H9 (cell line): ENCODE results near the gene SEC14L5. TPM values are rescaled to one million over a fixed set of nuclear protein-coding genes. Genes with fewer than 3 reads are reported as not detected.

ENCODE experiments used
- DNase-seq: peaks from one replicate; pipeline ENCODE4 v3.0.0-alpha.2; 2017
- H2AFZ ChIP-seq: one replicate; pipeline ENCODE4 v1.6.1; 2013; ENCODE audit warnings: mild to moderate bottlenecking, low read length, control low read depth, moderate library complexity
- H2AK5ac ChIP-seq: 2 replicates; pipeline ENCODE4 v1.6.1; 2013; ENCODE audit warnings: low read length, control low read depth, mixed read lengths; ENCODE audit not compliant: insufficient read length
- H2BK120ac ChIP-seq: one replicate; pipeline ENCODE4 v1.6.1; 2013; ENCODE audit warnings: low read depth, mild to moderate bottlenecking, low read length, control low read depth, inconsistent platforms; ENCODE audit not compliant: poor library complexity, severe bottlenecking
- H2BK12ac ChIP-seq: 2 replicates; pipeline ENCODE4 v1.6.1; 2013; ENCODE audit warnings: low read length, control low read depth, mixed read lengths, low read depth; ENCODE audit not compliant: insufficient read length
- H2BK15ac ChIP-seq: 2 replicates; pipeline ENCODE4 v1.6.1; 2013; ENCODE audit warnings: low read depth, low read length, control low read depth
- H2BK20ac ChIP-seq: one replicate; pipeline ENCODE4 v1.6.1; 2013; ENCODE audit warnings: low read depth, mild to moderate bottlenecking, low read length, control low read depth, inconsistent platforms; ENCODE audit not compliant: poor library complexity, severe bottlenecking
- H2BK5ac ChIP-seq: 2 replicates; pipeline ENCODE4 v1.6.1; 2013; ENCODE audit warnings: low read length, control low read depth, mixed read lengths; ENCODE audit not compliant: insufficient read length
- H3K14ac ChIP-seq: 2 replicates; pipeline ENCODE4 v1.6.1; 2013; ENCODE audit warnings: low read length, control low read depth; ENCODE audit not compliant: insufficient read depth
- H3K18ac ChIP-seq: 2 replicates; pipeline ENCODE4 v1.6.1; 2013; ENCODE audit warnings: low read depth, mild to moderate bottlenecking, mixed read lengths, low read length, control low read depth; ENCODE audit not compliant: insufficient read length
- H3K23ac ChIP-seq: 2 replicates; pipeline ENCODE4 v1.6.1; 2013; ENCODE audit warnings: low read length, control low read depth, mixed read lengths, low read depth; ENCODE audit not compliant: insufficient read length
- H3K23me2 ChIP-seq: 2 replicates; pipeline ENCODE4 v1.6.1; 2013; ENCODE audit warnings: low read depth, mild to moderate bottlenecking, mixed read lengths, low read length, control low read depth; ENCODE audit not compliant: insufficient read length, poor library complexity, severe bottlenecking
- H3K27ac ChIP-seq: 2 replicates; pipeline ENCODE4 v1.5.1; 2013; ENCODE audit warnings: low read length, control low read depth, mixed read lengths, low read depth; ENCODE audit not compliant: insufficient read length
- H3K27me3 ChIP-seq: 2 replicates; pipeline ENCODE4 v1.6.1; 2013; ENCODE audit warnings: low read length, control low read depth, inconsistent platforms; ENCODE audit not compliant: insufficient read depth
- H3K4ac ChIP-seq: 2 replicates; pipeline ENCODE4 v1.6.1; 2013; ENCODE audit warnings: low read depth, mild to moderate bottlenecking, control low read depth, inconsistent platforms, low read length, moderate library complexity
- H3K4me1 ChIP-seq: 2 replicates; pipeline ENCODE4 v1.6.1; 2013; ENCODE audit warnings: low read length, control low read depth, inconsistent platforms; ENCODE audit not compliant: insufficient read depth
- H3K4me2 ChIP-seq: 2 replicates; pipeline ENCODE4 v1.6.1; 2013; ENCODE audit warnings: low read length, control low read depth, mixed read lengths; ENCODE audit not compliant: insufficient read length, insufficient read depth
- H3K56ac ChIP-seq: 2 replicates; pipeline ENCODE4 v1.6.1; 2013; ENCODE audit warnings: low read depth, mild to moderate bottlenecking, mixed read lengths, low read length, control low read depth; ENCODE audit not compliant: insufficient read length
- H3K79me1 ChIP-seq: 2 replicates; pipeline ENCODE4 v1.6.1; 2013; ENCODE audit warnings: low read depth, mild to moderate bottlenecking, moderate library complexity, low read length, control low read depth, inconsistent platforms; ENCODE audit not compliant: insufficient read depth, poor library complexity, severe bottlenecking
- H3K79me2 ChIP-seq: 2 replicates; pipeline ENCODE4 v1.6.1; 2013; ENCODE audit warnings: low read length, control low read depth, inconsistent platforms; ENCODE audit not compliant: insufficient read depth
- H3K9ac ChIP-seq: 2 replicates; pipeline ENCODE4 v1.6.1; 2013; ENCODE audit warnings: low read length, control low read depth, mixed read lengths; ENCODE audit not compliant: insufficient read length; ENCODE audit errors: extremely low read depth
- H3K9me3 ChIP-seq: one replicate; pipeline ENCODE4 v1.6.1; 2013; ENCODE audit warnings: low read depth, low read length, inconsistent platforms; ENCODE audit not compliant: control insufficient read depth
- H3T11ph ChIP-seq: one replicate; pipeline ENCODE4 v1.6.1; 2013; ENCODE audit warnings: mild to moderate bottlenecking, low read length, control low read depth, inconsistent platforms
- H4K20me1 ChIP-seq: one replicate; pipeline ENCODE4 v1.6.1; 2013; ENCODE audit not compliant: control insufficient read depth, insufficient read length, insufficient read depth
- H4K5ac ChIP-seq: 2 replicates; pipeline ENCODE4 v1.6.1; 2013; ENCODE audit warnings: low read depth, mild to moderate bottlenecking, mixed read lengths, low read length, control low read depth; ENCODE audit not compliant: insufficient read length
- H4K8ac ChIP-seq: replicated peaks from 2 replicates; pipeline ENCODE4 v1.6.1; 2013; ENCODE audit warnings: low read length, control low read depth, mixed read lengths, low read depth; ENCODE audit not compliant: insufficient read length
- H4K91ac ChIP-seq: 2 replicates; pipeline ENCODE4 v1.6.1; 2013; ENCODE audit warnings: low read depth, mild to moderate bottlenecking, moderate library complexity, mixed read lengths, low read length, control low read depth; ENCODE audit not compliant: insufficient read length
- H3K27ac Mint-ChIP-seq, 3 experiments: 2 replicates in 2 of 3; 3 replicates in 1 of 3; pipeline ENCODE4 v1.8.0; 2020 to 2021; ENCODE audit warnings: mixed read lengths in 3 of 3, mild to moderate bottlenecking in 1 of 3, moderate library complexity in 1 of 3
- H3K27me3 Mint-ChIP-seq: 2 replicates; pipeline ENCODE4 v1.8.0; 2021; ENCODE audit warnings: low read depth, mild to moderate bottlenecking, moderate library complexity, mixed read lengths
- H3K36me3 Mint-ChIP-seq, 3 experiments: 2 replicates in 2 of 3; 3 replicates in 1 of 3; pipeline ENCODE4 v1.8.0; 2020 to 2021; ENCODE audit warnings: low read depth in 3 of 3, mixed read lengths in 3 of 3; ENCODE audit not compliant: insufficient read depth in 1 of 3
- H3K4me1 Mint-ChIP-seq, 2 experiments: 2 replicates each; pipeline ENCODE4 v1.8.0; 2020; ENCODE audit warnings: mixed read lengths in 2 of 2
- H3K4me3 Mint-ChIP-seq, 2 experiments: 2 replicates in 1 of 2; 3 replicates in 1 of 2; pipeline ENCODE4 v1.8.0; 2020 to 2021; ENCODE audit warnings: mild to moderate bottlenecking in 2 of 2, mixed read lengths in 2 of 2, moderate library complexity in 1 of 2
- H3K9me3 Mint-ChIP-seq, 2 experiments: 2 replicates in 1 of 2; 3 replicates in 1 of 2; pipeline ENCODE4 v1.8.0; 2020; ENCODE audit warnings: mild to moderate bottlenecking in 2 of 2, mixed read lengths in 2 of 2, moderate library complexity in 1 of 2
- WGBS: extraction: QIAGEN DNeasy Blood & Tissue Kit; methylation state at CpG from one replicate; pipeline ENCODE4 v1.1.7; 2013; ENCODE audit warnings: missing lambda C conversion rate, low lambda C conversion rate, mixed read lengths; ENCODE audit not compliant: insufficient read length; ENCODE audit errors: extremely low coverage; 5-methylcytosine and 5-hydroxymethylcytosine counted together
- total RNA-seq: library from RNA; stranded (reverse); gene quantifications from 2 replicates; pipeline ENCODE4 v1.2.1, GENCODE V29; 2021
- TF ChIP-seq, protein P1 (sequence below): fragments of 200-600 bp; sonication (generic); conservative IDR thresholded peaks from 3 replicates; pipeline ENCODE4 v1.8.0; 2021; ENCODE audit warnings: antibody characterized with exemption, mild to moderate bottlenecking

The SEC14L5 gene
- total RNA-seq, 1 experiment from 2014 or later = 4.1 TPM

DNA sequence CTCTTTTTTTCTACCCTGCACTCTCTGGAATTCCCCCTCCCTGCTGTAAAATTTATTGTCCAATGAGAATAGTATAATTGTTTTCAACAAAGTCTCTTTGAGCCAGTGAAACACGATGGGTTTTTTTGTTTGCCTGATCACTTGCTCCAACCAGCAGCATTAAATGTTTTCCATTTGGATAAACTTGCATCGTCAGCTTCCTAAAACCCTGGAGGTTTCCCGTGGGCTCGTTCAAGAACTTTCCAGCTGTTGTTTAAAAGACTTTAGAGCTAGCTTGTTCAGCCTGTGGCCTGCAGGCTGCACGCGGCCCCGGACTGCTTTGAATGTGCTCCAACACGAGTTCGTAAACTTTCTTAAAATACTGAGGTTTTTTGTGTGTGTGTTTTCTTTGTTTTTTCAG lies 60.7 kb downstream of the SEC14L5 start:
- H2AFZ ChIP-seq = no peak overlapping the region
- H3K27ac ChIP-seq = no peak overlapping the region
- no peak overlapping the region for H3K4ac ChIP-seq
- TF ChIP-seq, protein P1, sequence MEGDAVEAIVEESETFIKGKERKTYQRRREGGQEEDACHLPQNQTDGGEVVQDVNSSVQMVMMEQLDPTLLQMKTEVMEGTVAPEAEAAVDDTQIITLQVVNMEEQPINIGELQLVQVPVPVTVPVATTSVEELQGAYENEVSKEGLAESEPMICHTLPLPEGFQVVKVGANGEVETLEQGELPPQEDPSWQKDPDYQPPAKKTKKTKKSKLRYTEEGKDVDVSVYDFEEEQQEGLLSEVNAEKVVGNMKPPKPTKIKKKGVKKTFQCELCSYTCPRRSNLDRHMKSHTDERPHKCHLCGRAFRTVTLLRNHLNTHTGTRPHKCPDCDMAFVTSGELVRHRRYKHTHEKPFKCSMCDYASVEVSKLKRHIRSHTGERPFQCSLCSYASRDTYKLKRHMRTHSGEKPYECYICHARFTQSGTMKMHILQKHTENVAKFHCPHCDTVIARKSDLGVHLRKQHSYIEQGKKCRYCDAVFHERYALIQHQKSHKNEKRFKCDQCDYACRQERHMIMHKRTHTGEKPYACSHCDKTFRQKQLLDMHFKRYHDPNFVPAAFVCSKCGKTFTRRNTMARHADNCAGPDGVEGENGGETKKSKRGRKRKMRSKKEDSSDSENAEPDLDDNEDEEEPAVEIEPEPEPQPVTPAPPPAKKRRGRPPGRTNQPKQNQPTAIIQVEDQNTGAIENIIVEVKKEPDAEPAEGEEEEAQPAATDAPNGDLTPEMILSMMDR = no peak
- Mint-ChIP-seq H3K27me3 (peaks cover 19% of the 10 kb centered on the region), H3K4me1 (peaks cover 0 to 3% of the 10 kb centered on the region in 2 experiments; a peak in 1 of 4 replicates), H3K36me3 (no peaks in the 10 kb centered on the region; a peak in 1 of 7 replicates), H3K9me3 (no peaks in the 10 kb centered on the region; a peak in 1 of 5 replicates), H3K4me3 (no peak overlapping the region), H3K27ac (no peak overlapping the region)
- H4K91ac ChIP-seq = no peak overlapping the region
- no peak overlapping the region for H3K14ac ChIP-seq
- H3K56ac ChIP-seq = no peak overlapping the region
- H3K4me2 ChIP-seq = no peak overlapping the region
- H2BK12ac ChIP-seq = no peak overlapping the region
- H2BK15ac ChIP-seq = no peak overlapping the region
- no peak overlapping the region for H3T11ph ChIP-seq
- H3K4me1 ChIP-seq = no peaks in the 10 kb centered on the region
- no peak overlapping the region for H2BK120ac ChIP-seq
- no peak overlapping the region for H4K5ac ChIP-seq
- no peaks in the 10 kb centered on the region; the same call in 1 of the 2 replicates for H3K27me3 ChIP-seq
- no peak overlapping the region for H2AK5ac ChIP-seq
- H3K9ac ChIP-seq = no peak overlapping the region
- no CpG with 5 or more reads among the region's 9 CpGs for WGBS
- H4K8ac ChIP-seq = no peak overlapping the region
- DNase-seq = no peak
- H2BK20ac ChIP-seq = no peak overlapping the region
- no peak overlapping the region for H3K18ac ChIP-seq
- no peaks in the 10 kb centered on the region for H3K79me1 ChIP-seq
- H3K23me2 ChIP-seq = no peaks in the 10 kb centered on the region
- H3K9me3 ChIP-seq = no peaks in the 10 kb centered on the region
- no peaks in the 10 kb centered on the region for H3K79me2 ChIP-seq
- H3K23ac ChIP-seq = no peak overlapping the region
- no peaks in the 10 kb centered on the region for H4K20me1 ChIP-seq
- no peak overlapping the region for H2BK5ac ChIP-seq
